HUES48 (cell line): Measurements from ENCODE around the gene FHIT.

Experiments
- H3K27ac ChIP-seq: one replicate; pipeline ENCODE4 v1.7.0; 2013; ENCODE audit warnings: low read depth, low read length, inconsistent platforms
- H3K27me3 ChIP-seq: 2 replicates; pipeline ENCODE4 v1.6.1; 2013; ENCODE audit warnings: mild to moderate bottlenecking, low read length; ENCODE audit not compliant: control insufficient read depth, insufficient read depth
- H3K36me3 ChIP-seq: 2 replicates; pipeline ENCODE4 v1.6.1; 2013; ENCODE audit warnings: low read length; ENCODE audit not compliant: control insufficient read depth, insufficient read depth
- H3K4me1 ChIP-seq: 2 replicates; pipeline ENCODE4 v1.6.1; 2013; ENCODE audit warnings: mild to moderate bottlenecking, low read length; ENCODE audit not compliant: control insufficient read depth, insufficient read depth
- H3K4me3 ChIP-seq: 2 replicates; pipeline ENCODE4 v1.5.1; 2013; ENCODE audit warnings: mild to moderate bottlenecking, low read depth, low read length
- H3K9ac ChIP-seq: 2 replicates; pipeline ENCODE4 v1.6.1; 2013; ENCODE audit warnings: mild to moderate bottlenecking, low read depth, low read length, moderate library complexity
- H3K9me3 ChIP-seq: 2 replicates; pipeline ENCODE4 v1.6.1; 2013; ENCODE audit warnings: low read length; ENCODE audit not compliant: control insufficient read depth, insufficient read depth

FHIT gene

DNA sequence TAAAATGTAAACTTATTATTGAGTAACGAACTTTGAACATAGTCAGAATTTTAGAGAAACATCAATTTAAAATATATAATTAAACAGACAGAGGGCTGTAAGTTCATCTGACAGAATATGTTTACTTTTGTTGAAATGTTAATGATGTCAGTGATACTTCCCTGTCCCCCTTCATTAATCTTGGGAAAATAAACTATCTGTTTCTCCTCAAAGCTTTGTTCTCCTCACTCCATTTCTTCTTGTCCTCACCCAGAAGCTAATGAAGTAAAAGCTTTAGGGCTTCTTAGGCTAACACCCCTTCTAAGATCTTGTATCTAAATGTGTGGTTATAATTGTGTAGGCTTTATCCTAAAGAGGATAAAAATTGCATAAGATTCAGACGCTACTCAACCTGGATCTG lies 1031.8 kb downstream of the FHIT start:
- Histone ChIP-seq H3K27ac (no peak overlapping the region), H3K4me1 (no peaks in the 10 kb centered on the region), H3K36me3 (no peaks in the 10 kb centered on the region), H3K27me3 (no peaks in the 10 kb centered on the region), H3K4me3 (no peak overlapping the region), H3K9me3 (no peaks in the 10 kb centered on the region), H3K9ac (no peak overlapping the region)

GRCh38 chr3:60217156-60217911 lies 1033.9 kb downstream of the FHIT start:
- Histone ChIP-seq H3K36me3 (no peaks in the 10 kb centered on the region), H3K27me3 (no peaks in the 10 kb centered on the region), H3K27ac (no peak overlapping the region), H3K9me3 (no peaks in the 10 kb centered on the region), H3K4me1 (no peaks in the 10 kb centered on the region), H3K4me3 (no peak overlapping the region), H3K9ac (no peak overlapping the region)

- no peak overlapping the region for H3K4me3 ChIP-seq
- no peak overlapping the region for H3K27ac ChIP-seq
- H3K9me3 ChIP-seq = no peaks in the 10 kb centered on the region
- H3K36me3 ChIP-seq = no peaks in the 10 kb centered on the region
- H3K9ac ChIP-seq = no peak overlapping the region
- no peaks in the 10 kb centered on the region for H3K27me3 ChIP-seq
- H3K4me1 ChIP-seq = no peaks in the 10 kb centered on the region
These were observed 1034.7 kb downstream of the FHIT start for GRCh38 chr3:60216462-60217075.

DNA sequence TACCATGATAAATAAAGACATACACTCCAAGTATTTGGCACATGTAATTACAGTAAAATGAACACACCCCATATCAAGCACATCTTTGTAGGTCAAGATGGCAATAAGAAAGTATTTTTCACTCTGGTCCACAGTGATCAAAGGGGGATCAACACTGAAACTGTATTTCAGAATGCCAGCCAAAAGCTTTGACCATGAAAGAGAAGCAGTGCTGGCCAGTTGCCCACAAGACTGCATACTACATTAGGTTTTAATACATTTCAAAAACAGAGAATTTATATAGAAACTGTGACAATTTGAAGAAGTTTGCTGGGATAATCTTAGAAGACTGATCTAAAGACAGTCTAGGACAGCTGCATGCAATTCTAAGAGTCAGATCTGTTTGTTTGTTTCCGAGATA lies 1035.3 kb downstream of the FHIT start:
- Histone ChIP-seq H3K9me3 (no peaks in the 10 kb centered on the region), H3K4me1 (no peaks in the 10 kb centered on the region), H3K4me3 (no peak overlapping the region), H3K36me3 (no peaks in the 10 kb centered on the region), H3K27me3 (no peaks in the 10 kb centered on the region), H3K9ac (no peak overlapping the region), H3K27ac (no peak overlapping the region)

GRCh38 chr3:60207905-60208304 lies 1043.3 kb downstream of the FHIT start:
- H3K27me3 ChIP-seq = no peaks in the 10 kb centered on the region
- H3K36me3 ChIP-seq = no peaks in the 10 kb centered on the region
- no peaks in the 10 kb centered on the region for H3K9me3 ChIP-seq
- H3K4me1 ChIP-seq = no peaks in the 10 kb centered on the region
- H3K4me3 ChIP-seq = no peak overlapping the region
- H3K9ac ChIP-seq = no peak overlapping the region
- no peak overlapping the region for H3K27ac ChIP-seq

DNA sequence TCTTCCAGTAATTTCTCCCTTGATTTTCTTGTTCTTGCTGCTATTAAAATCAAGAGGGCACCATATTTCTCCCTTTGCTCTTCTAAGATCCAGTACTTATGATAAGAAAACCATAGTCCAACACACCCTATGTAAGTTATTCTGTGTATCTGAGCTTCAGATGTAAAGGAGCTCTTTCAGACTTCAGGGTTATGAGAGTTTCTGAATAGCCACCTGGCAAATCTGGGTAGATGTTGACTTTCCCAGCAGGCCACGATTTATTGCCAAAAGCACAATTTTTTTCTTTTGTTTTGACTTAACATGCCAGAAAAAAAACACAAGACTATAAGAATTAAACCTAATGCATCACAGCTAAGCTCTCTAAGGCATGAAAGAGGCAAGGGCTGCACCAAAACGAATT lies 1045.0 kb downstream of the FHIT start:
- H3K27ac ChIP-seq = no peak overlapping the region
- no peaks in the 10 kb centered on the region for H3K4me1 ChIP-seq
- H3K9ac ChIP-seq = no peak overlapping the region
- H3K27me3 ChIP-seq = no peaks in the 10 kb centered on the region
- no peaks in the 10 kb centered on the region for H3K9me3 ChIP-seq
- H3K36me3 ChIP-seq = no peaks in the 10 kb centered on the region
- H3K4me3 ChIP-seq = no peak overlapping the region

- Histone ChIP-seq H3K36me3 (no peaks in the 10 kb centered on the region), H3K27me3 (no peaks in the 10 kb centered on the region), H3K9ac (no peak overlapping the region), H3K4me1 (peaks cover 6% of the 10 kb centered on the region; the same call in 1 of the 2 replicates), H3K4me3 (no peak overlapping the region), H3K9me3 (no peaks in the 10 kb centered on the region), H3K27ac (no peak overlapping the region)
These were observed 1049.1 kb downstream of the FHIT start for GRCh38 chr3:60202052-60202726.

- Histone ChIP-seq H3K4me3 (no peak overlapping the region), H3K27me3 (no peaks in the 10 kb centered on the region), H3K4me1 (peaks cover 6% of the 10 kb centered on the region; the same call in 1 of the 2 replicates), H3K36me3 (no peaks in the 10 kb centered on the region), H3K9ac (no peak overlapping the region), H3K27ac (no peak overlapping the region), H3K9me3 (no peaks in the 10 kb centered on the region)
These were observed 1051.9 kb downstream of the FHIT start for GRCh38 chr3:60199306-60199705.

- H3K4me3 ChIP-seq = no peak overlapping the region
- no peaks in the 10 kb centered on the region for H3K27me3 ChIP-seq
- no peaks in the 10 kb centered on the region for H3K9me3 ChIP-seq
- peaks cover 6% of the 10 kb centered on the region; the same call in 1 of the 2 replicates for H3K4me1 ChIP-seq
- no peak overlapping the region for H3K9ac ChIP-seq
- H3K27ac ChIP-seq = peak overlapping the region; percentile 40
- no peaks in the 10 kb centered on the region for H3K36me3 ChIP-seq
These were observed 1053.0 kb downstream of the FHIT start for GRCh38 chr3:60198179-60198720.

- Histone ChIP-seq H3K9me3 (no peaks in the 10 kb centered on the region), H3K4me3 (no peak overlapping the region), H3K9ac (no peak overlapping the region), H3K27me3 (no peaks in the 10 kb centered on the region), H3K4me1 (peaks cover 14% of the 10 kb centered on the region), H3K27ac (no peak overlapping the region), H3K36me3 (no peaks in the 10 kb centered on the region)
These were observed 1058.7 kb downstream of the FHIT start for GRCh38 chr3:60192297-60193114.
